ENCODE results near the gene PLEKHA7.

DNA sequence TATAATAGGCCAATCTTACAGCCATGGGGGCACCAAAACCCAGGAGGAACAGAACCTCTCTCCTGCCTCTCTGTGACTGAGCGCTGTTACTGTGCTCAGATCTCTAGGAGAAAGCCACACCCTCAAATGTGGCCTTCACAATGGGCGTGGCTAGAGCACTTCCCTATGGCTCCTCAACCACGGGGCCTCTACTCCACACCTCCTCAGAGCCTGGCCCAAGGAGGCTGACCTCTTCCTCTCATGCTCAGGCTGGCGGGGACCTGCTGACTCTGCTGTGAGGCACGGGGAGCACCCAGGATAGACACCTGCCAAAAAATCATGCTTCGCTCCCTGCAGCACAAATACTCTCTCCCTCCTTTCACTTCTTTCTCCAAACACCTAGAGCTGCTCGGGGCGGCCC, 234.8 kb downstream of the PLEKHA7 start:
- TF ChIP-seq, protein P1, sequence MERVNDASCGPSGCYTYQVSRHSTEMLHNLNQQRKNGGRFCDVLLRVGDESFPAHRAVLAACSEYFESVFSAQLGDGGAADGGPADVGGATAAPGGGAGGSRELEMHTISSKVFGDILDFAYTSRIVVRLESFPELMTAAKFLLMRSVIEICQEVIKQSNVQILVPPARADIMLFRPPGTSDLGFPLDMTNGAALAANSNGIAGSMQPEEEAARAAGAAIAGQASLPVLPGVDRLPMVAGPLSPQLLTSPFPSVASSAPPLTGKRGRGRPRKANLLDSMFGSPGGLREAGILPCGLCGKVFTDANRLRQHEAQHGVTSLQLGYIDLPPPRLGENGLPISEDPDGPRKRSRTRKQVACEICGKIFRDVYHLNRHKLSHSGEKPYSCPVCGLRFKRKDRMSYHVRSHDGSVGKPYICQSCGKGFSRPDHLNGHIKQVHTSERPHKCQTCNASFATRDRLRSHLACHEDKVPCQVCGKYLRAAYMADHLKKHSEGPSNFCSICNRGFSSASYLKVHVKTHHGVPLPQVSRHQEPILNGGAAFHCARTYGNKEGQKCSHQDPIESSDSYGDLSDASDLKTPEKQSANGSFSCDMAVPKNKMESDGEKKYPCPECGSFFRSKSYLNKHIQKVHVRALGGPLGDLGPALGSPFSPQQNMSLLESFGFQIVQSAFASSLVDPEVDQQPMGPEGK (CRISPR knock-in tag; IDR thresholded peaks at IDR 0.05; ENCODE audit: borderline replicate concordance): no peak
- no peak for TF ChIP-seq ZNF565 (CRISPR knock-in tag; conservative IDR thresholded peaks at IDR 0.05; ENCODE audit: low read depth)
- TF ChIP-seq, protein P2, sequence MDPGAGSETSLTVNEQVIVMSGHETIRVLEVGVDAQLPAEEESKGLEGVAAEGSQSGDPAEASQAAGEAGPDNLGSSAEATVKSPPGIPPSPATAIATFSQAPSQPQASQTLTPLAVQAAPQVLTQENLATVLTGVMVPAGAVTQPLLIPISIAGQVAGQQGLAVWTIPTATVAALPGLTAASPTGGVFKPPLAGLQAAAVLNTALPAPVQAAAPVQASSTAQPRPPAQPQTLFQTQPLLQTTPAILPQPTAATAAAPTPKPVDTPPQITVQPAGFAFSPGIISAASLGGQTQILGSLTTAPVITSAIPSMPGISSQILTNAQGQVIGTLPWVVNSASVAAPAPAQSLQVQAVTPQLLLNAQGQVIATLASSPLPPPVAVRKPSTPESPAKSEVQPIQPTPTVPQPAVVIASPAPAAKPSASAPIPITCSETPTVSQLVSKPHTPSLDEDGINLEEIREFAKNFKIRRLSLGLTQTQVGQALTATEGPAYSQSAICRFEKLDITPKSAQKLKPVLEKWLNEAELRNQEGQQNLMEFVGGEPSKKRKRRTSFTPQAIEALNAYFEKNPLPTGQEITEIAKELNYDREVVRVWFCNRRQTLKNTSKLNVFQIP (CRISPR knock-in tag; IDR thresholded peaks at IDR 0.05; ENCODE audit: borderline replicate concordance, low read depth): no peak

All from SK-N-SH treated with all-trans-retinoic acid at 6 μM for 48 hours (cell line).